HEK293 (cell line): Measurements from ENCODE around the gene HTRA1.
A peak's percentile ranks its signal among the peaks of the same experiment; 100 is the strongest.

ENCODE experiments used
- CTCF ChIP-seq: fragments of 450-650 bp; formaldehyde crosslinking; IDR thresholded peaks from 2 replicates; pipeline ENCODE4 v1.5.1; 2016; ENCODE audit warnings: missing biosample characterization, missing genetic modification characterization
- KLF9 ChIP-seq: fragments of 450-650 bp; formaldehyde crosslinking; IDR thresholded peaks from 2 replicates; pipeline ENCODE4 v1.5.1; 2016; ENCODE audit warnings: missing biosample characterization, missing genetic modification characterization, low read depth
- MYNN ChIP-seq: fragments of 450-650 bp; formaldehyde crosslinking; IDR thresholded peaks from 2 replicates; pipeline ENCODE4 v1.5.1; 2016; ENCODE audit warnings: missing biosample characterization, missing genetic modification characterization, borderline replicate concordance
- REST ChIP-seq: fragments of 450-650 bp; formaldehyde crosslinking; IDR thresholded peaks from 2 replicates; pipeline ENCODE4 v1.5.1; 2016; ENCODE audit warnings: missing biosample characterization, missing genetic modification characterization
- TCF7L2 ChIP-seq: IDR thresholded peaks from 2 replicates; pipeline ENCODE4 v1.6.1; 2011; ENCODE audit warnings: low read depth, mild to moderate bottlenecking, inconsistent platforms, low read length, moderate library complexity, borderline replicate concordance
- ZBTB1 ChIP-seq: fragments of 450-650 bp; formaldehyde crosslinking; IDR thresholded peaks from 2 replicates; pipeline ENCODE4 v1.5.1; 2016; ENCODE audit warnings: missing biosample characterization, missing genetic modification characterization
- ZNF155 ChIP-seq: fragments of 450-650 bp; formaldehyde crosslinking; IDR thresholded peaks from 2 replicates; pipeline ENCODE4 v1.5.1; 2016; ENCODE audit warnings: missing biosample characterization, missing genetic modification characterization
- ZNF626 ChIP-seq: fragments of 450-650 bp; sonication (Bioruptor Pico); formaldehyde crosslinking; IDR thresholded peaks from 2 replicates; pipeline ENCODE4 v1.5.1; 2018; ENCODE audit warnings: missing biosample characterization, missing genetic modification characterization, inconsistent platforms
- ZNF791 ChIP-seq: fragments of 450-650 bp; formaldehyde crosslinking; IDR thresholded peaks from 2 replicates; pipeline ENCODE4 v1.5.1; 2016; ENCODE audit warnings: missing biosample characterization, missing genetic modification characterization

- TF ChIP-seq CTCF (tag by site-specific recombination) (no peak), KLF9 (tag by site-specific recombination) (no peak), ZNF791 (tag by site-specific recombination) (no peak), MYNN (tag by site-specific recombination) (no peak), ZNF626 (tag by site-specific recombination) (no peak), ZBTB1 (no peak), REST (tag by site-specific recombination) (0 out of 2 replicates have a peak, but pooled peaks have one; percentile 16), ZNF155 (tag by site-specific recombination) (no peak), TCF7L2 (no peak)
These were observed 43.7 kb downstream of the HTRA1 start for GRCh38 chr10:122505011-122505410.
